HepG2 (cell line): Measurements from ENCODE around the gene B4GALT2. TPM values are rescaled to one million over a fixed set of nuclear protein-coding genes. Genes with fewer than 3 reads are reported as not detected.

Experiments used
- ARID2 ChIP-seq: sonication (generic); formaldehyde crosslinking; IDR thresholded peaks from 2 replicates; pipeline ENCODE4 v1.8.1; 2022; ENCODE audit warnings: mild to moderate bottlenecking, missing genetic modification reagents, borderline replicate concordance
- EEA1 ChIP-seq: sonication (generic); formaldehyde crosslinking; IDR thresholded peaks from 2 replicates; pipeline ENCODE4 v1.5.1; 2020; ENCODE audit warnings: mild to moderate bottlenecking, missing genetic modification reagents, borderline replicate concordance
- ESRRA ChIP-seq: sonication (generic); formaldehyde crosslinking; IDR thresholded peaks from 2 replicates; pipeline ENCODE4 v1.5.1; 2020; ENCODE audit warnings: mild to moderate bottlenecking, low read depth, missing genetic modification reagents
- ETV6 ChIP-seq: sonication (generic); formaldehyde crosslinking; conservative IDR thresholded peaks from 2 replicates; pipeline ENCODE4 v1.4.0; 2020; ENCODE audit warnings: missing genetic modification reagents
- HDAC2 ChIP-seq: sonication (generic); formaldehyde crosslinking; IDR thresholded peaks from 2 replicates; pipeline ENCODE4 v1.4.0; 2020; ENCODE audit warnings: missing genetic modification reagents
- MZF1 ChIP-seq: sonication (generic); formaldehyde crosslinking; IDR thresholded peaks from 2 replicates; pipeline ENCODE4 v1.8.1; 2023; ENCODE audit warnings: mild to moderate bottlenecking, missing genetic modification reagents, borderline replicate concordance
- NONO ChIP-seq, 2 experiments: fragments of 450-650 bp in 1 of 2; sonication (generic) in 1 of 2; formaldehyde crosslinking in 1 of 2; IDR thresholded peaks in 1 of 2; conservative IDR thresholded peaks in 1 of 2; 2 replicates each; pipeline versions ENCODE4 v1.6.1 to v1.8.0; 2017 to 2022; ENCODE audit warnings: mild to moderate bottlenecking in 1 of 2, missing genetic modification reagents in 1 of 2, moderate library complexity in 1 of 2
- PAWR ChIP-seq: sonication (generic); formaldehyde crosslinking; IDR thresholded peaks from 2 replicates; pipeline ENCODE4 v1.4.0; 2020; ENCODE audit warnings: missing genetic modification reagents, mild to moderate bottlenecking, borderline replicate concordance
- SPEN ChIP-seq: sonication (generic); formaldehyde crosslinking; IDR thresholded peaks from 2 replicates; pipeline ENCODE4 v1.5.1; 2020; ENCODE audit warnings: low read depth, mild to moderate bottlenecking, missing genetic modification reagents
- ZBTB42 ChIP-seq: sonication (generic); formaldehyde crosslinking; IDR thresholded peaks from 2 replicates; pipeline ENCODE4 v1.5.0; 2020; ENCODE audit warnings: mild to moderate bottlenecking, missing genetic modification reagents
- ZMYM3 ChIP-seq: sonication (generic); formaldehyde crosslinking; IDR thresholded peaks from 2 replicates; pipeline ENCODE4 v1.5.1; 2020; ENCODE audit warnings: mild to moderate bottlenecking, missing genetic modification reagents
- ZNF251 ChIP-seq: sonication (generic); formaldehyde crosslinking; IDR thresholded peaks from 2 replicates; pipeline ENCODE4 v1.9.0; 2021; ENCODE audit warnings: mild to moderate bottlenecking, missing genetic modification reagents
- ZNF326 ChIP-seq: sonication (generic); formaldehyde crosslinking; IDR thresholded peaks from 2 replicates; pipeline ENCODE4 v1.4.0; 2020; ENCODE audit warnings: missing genetic modification reagents, borderline replicate concordance
- ZNF44 ChIP-seq: sonication (generic); formaldehyde crosslinking; IDR thresholded peaks from 2 replicates; pipeline ENCODE4 v1.5.1; 2020; ENCODE audit warnings: mild to moderate bottlenecking, missing genetic modification reagents
- ZNF761 ChIP-seq: sonication (generic); formaldehyde crosslinking; conservative IDR thresholded peaks from 2 replicates; pipeline ENCODE4 v1.4.0; 2020; ENCODE audit warnings: mild to moderate bottlenecking, missing genetic modification reagents
- polyA plus RNA-seq, 8 experiments: library from polyadenylated mRNA; depleted of rRNA in 3 of 8; stranded (reverse) in 7 of 8; unstranded in 1 of 8; fragments of >200 nt; fragmentation: Illumina TruSeq in 4 of 8; extraction: Trizol in 4 of 8; gene quantifications; 2 replicates each; pipeline versions ENCODE4 v1.2.1 to v1.2.3, GENCODE V29; 2011 to 2016; ENCODE audit warnings: low read depth in 4 of 8, missing spikeins in 1 of 8, mixed read lengths in 1 of 8; ENCODE audit not compliant: insufficient read depth in 1 of 8
- total RNA-seq, 5 experiments: library from RNA; depleted of rRNA; stranded (reverse); fragments of >200 nt; fragmentation: Illumina TruSeq; extraction: Trizol; gene quantifications; 2 replicates each; pipeline ENCODE4 v1.2.3, GENCODE V29; 2016; ENCODE audit warnings: low read depth in 1 of 5
- TF ChIP-seq, protein P1 (sequence below): sonication (generic); formaldehyde crosslinking; IDR thresholded peaks from 2 replicates; pipeline ENCODE4 v1.4.0; 2020; ENCODE audit warnings: missing genetic modification reagents
- TF ChIP-seq, protein P2 (sequence below): sonication (generic); formaldehyde crosslinking; IDR thresholded peaks from 2 replicates; pipeline ENCODE4 v1.5.1; 2020; ENCODE audit warnings: mild to moderate bottlenecking, missing genetic modification reagents, borderline replicate concordance
- TF ChIP-seq, protein P3 (sequence below), 2 experiments: sonication (generic) in 1 of 2; formaldehyde crosslinking in 1 of 2; IDR thresholded peaks; 2 replicates each; pipeline versions ENCODE4 v1.5.1 to v1.6.1; 2011 to 2020; ENCODE audit warnings: borderline replicate concordance in 1 of 2, low read depth in 1 of 2, low read length in 1 of 2, mild to moderate bottlenecking in 1 of 2, missing genetic modification reagents in 1 of 2, moderate library complexity in 1 of 2

The B4GALT2 gene
- total and polyA plus RNA-seq, 2 of the 13 experiments (the other 11 are each of a cell fraction or from before 2014, with no cell fraction given), result 41.9 to 78.0 TPM

DNA sequence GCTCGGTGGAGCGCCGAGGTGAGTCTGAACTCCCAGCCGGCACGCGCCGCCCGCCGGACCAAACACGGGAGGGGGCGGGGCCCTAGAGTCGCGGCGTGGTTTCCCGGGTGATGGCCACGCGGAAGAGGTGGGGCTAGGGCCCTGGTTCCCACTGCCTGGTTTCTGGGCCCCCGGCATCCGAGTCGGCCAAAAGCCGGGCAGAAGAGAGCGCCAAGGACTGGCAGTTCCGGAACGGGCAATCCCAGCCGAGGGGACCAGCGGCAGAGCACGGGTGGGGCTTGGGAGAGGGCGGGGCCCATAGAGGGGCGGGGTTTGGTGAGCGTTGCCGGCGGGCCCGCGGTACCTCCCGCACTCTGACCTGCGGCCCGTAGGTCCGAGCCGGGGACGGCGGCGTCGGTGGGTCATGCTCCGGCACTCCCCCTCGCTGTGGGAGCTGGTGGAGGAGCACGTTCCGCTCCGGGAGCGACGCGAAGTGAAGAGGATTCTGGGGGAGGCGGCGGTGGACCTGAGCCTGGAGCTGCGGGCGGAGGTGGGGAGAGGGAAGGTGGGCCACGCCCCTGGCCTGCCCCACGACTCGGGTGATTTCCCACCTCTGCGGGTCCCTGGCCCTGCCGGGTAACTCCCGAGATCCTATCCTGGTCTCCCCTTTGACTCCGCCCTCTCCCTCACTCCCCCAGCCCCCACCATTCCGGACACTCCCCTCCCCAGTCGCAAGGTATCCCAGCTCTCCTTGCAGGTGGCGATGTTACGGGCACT lies 12.6 kb downstream of the B4GALT2 start, which contains the start of gene CCDC24 (continued):
- TF ChIP-seq, protein P1, sequence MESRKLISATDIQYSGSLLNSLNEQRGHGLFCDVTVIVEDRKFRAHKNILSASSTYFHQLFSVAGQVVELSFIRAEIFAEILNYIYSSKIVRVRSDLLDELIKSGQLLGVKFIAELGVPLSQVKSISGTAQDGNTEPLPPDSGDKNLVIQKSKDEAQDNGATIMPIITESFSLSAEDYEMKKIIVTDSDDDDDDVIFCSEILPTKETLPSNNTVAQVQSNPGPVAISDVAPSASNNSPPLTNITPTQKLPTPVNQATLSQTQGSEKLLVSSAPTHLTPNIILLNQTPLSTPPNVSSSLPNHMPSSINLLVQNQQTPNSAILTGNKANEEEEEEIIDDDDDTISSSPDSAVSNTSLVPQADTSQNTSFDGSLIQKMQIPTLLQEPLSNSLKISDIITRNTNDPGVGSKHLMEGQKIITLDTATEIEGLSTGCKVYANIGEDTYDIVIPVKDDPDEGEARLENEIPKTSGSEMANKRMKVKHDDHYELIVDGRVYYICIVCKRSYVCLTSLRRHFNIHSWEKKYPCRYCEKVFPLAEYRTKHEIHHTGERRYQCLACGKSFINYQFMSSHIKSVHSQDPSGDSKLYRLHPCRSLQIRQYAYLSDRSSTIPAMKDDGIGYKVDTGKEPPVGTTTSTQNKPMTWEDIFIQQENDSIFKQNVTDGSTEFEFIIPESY (CRISPR knock-in tag), result no peak
- TF ChIP-seq, protein P2, sequence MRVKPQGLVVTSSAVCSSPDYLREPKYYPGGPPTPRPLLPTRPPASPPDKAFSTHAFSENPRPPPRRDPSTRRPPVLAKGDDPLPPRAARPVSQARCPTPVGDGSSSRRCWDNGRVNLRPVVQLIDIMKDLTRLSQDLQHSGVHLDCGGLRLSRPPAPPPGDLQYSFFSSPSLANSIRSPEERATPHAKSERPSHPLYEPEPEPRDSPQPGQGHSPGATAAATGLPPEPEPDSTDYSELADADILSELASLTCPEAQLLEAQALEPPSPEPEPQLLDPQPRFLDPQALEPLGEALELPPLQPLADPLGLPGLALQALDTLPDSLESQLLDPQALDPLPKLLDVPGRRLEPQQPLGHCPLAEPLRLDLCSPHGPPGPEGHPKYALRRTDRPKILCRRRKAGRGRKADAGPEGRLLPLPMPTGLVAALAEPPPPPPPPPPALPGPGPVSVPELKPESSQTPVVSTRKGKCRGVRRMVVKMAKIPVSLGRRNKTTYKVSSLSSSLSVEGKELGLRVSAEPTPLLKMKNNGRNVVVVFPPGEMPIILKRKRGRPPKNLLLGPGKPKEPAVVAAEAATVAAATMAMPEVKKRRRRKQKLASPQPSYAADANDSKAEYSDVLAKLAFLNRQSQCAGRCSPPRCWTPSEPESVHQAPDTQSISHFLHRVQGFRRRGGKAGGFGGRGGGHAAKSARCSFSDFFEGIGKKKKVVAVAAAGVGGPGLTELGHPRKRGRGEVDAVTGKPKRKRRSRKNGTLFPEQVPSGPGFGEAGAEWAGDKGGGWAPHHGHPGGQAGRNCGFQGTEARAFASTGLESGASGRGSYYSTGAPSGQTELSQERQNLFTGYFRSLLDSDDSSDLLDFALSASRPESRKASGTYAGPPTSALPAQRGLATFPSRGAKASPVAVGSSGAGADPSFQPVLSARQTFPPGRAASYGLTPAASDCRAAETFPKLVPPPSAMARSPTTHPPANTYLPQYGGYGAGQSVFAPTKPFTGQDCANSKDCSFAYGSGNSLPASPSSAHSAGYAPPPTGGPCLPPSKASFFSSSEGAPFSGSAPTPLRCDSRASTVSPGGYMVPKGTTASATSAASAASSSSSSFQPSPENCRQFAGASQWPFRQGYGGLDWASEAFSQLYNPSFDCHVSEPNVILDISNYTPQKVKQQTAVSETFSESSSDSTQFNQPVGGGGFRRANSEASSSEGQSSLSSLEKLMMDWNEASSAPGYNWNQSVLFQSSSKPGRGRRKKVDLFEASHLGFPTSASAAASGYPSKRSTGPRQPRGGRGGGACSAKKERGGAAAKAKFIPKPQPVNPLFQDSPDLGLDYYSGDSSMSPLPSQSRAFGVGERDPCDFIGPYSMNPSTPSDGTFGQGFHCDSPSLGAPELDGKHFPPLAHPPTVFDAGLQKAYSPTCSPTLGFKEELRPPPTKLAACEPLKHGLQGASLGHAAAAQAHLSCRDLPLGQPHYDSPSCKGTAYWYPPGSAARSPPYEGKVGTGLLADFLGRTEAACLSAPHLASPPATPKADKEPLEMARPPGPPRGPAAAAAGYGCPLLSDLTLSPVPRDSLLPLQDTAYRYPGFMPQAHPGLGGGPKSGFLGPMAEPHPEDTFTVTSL, result no peak
- peak; percentile 38; the same call in 1 of the 2 replicates for TF ChIP-seq ESRRA (CRISPR knock-in tag)
- TF ChIP-seq, protein P3, sequence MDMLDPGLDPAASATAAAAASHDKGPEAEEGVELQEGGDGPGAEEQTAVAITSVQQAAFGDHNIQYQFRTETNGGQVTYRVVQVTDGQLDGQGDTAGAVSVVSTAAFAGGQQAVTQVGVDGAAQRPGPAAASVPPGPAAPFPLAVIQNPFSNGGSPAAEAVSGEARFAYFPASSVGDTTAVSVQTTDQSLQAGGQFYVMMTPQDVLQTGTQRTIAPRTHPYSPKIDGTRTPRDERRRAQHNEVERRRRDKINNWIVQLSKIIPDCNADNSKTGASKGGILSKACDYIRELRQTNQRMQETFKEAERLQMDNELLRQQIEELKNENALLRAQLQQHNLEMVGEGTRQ (IDR thresholded peaks at IDR 0.05; ENCODE audit: low read depth, low read length), result no peak
- TF ChIP-seq, protein P3 (CRISPR knock-in tag; IDR thresholded peaks at IDR 0.05; ENCODE audit: borderline replicate concordance), result no peak
- no peak for TF ChIP-seq SPEN (CRISPR knock-in tag)
- TF ChIP-seq NONO (IDR thresholded peaks at IDR 0.05), result no peak
- peak; percentile 78; the same call in 1 of the 2 replicates for TF ChIP-seq NONO (CRISPR knock-in tag; conservative IDR thresholded peaks at IDR 0.05)
- no peak for TF ChIP-seq EEA1 (CRISPR knock-in tag)
- TF ChIP-seq ZNF761 (CRISPR knock-in tag), result no peak
- no peak; the same call in 1 of the 2 replicates for TF ChIP-seq ZNF44
- no peak; the same call in 1 of the 2 replicates for TF ChIP-seq ETV6 (CRISPR knock-in tag)
- TF ChIP-seq ZBTB42 (CRISPR knock-in tag), result no peak
- TF ChIP-seq ZNF326, result no peak
- 0 out of 2 replicates have a peak, but pooled peaks have one; percentile 38 for TF ChIP-seq MZF1 (CRISPR knock-in tag)
- TF ChIP-seq HDAC2 (CRISPR knock-in tag), result peak; percentile 14; the same call in 1 of the 2 replicates
- TF ChIP-seq ZNF251 (CRISPR knock-in tag), result no peak
- peak; percentile 33; the same call in 1 of the 2 replicates for TF ChIP-seq ZMYM3 (CRISPR knock-in tag)
- peak; percentile 63; the same call in 1 of the 2 replicates for TF ChIP-seq ARID2
- no peak; the same call in 1 of the 2 replicates for TF ChIP-seq PAWR (CRISPR knock-in tag)
